ENCODE data around the gene PEX14.
"Not testable (repeated sequence)": the region's sequence is repeated elsewhere in the genome, so short reads cannot be mapped to it uniquely, and the experiment has no call there.

Gene PEX14, protein sequence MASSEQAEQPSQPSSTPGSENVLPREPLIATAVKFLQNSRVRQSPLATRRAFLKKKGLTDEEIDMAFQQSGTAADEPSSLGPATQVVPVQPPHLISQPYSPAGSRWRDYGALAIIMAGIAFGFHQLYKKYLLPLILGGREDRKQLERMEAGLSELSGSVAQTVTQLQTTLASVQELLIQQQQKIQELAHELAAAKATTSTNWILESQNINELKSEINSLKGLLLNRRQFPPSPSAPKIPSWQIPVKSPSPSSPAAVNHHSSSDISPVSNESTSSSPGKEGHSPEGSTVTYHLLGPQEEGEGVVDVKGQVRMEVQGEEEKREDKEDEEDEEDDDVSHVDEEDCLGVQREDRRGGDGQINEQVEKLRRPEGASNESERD

GRCh38 chr1:10474613-10475507 is at the start of gene PEX14:
Gene PEX14, plus strand, starts transcription at chr1:10474950. Its CDS starts 17 bp downstream, at chr1:10474967.
- peak; percentile 73 to 84 for DNase-seq

- peak in 1 of 2 experiments; percentile 37 for DNase-seq
These were observed 48.8 kb upstream of the PEX14 start for GRCh38 chr1:10425826-10426534.

GRCh38 chr1:10426535-10426848 is 48.3 kb upstream of the PEX14 start:
- not testable (repeated sequence) for DNase-seq

- no peak for DNase-seq
These were observed 45.8 kb upstream of the PEX14 start for GRCh38 chr1:10428984-10429383.

- DNase-seq = no peak
These were observed 44.9 kb upstream of the PEX14 start for GRCh38 chr1:10429868-10430215.

- DNase-seq = peak; percentile 43 to 80
These were observed 44.3 kb upstream of the PEX14 start, which contains the start of gene CENPS for GRCh38 chr1:10430216-10431069. Gene CENPS, plus strand, starts transcription at chr1:10430433. Its CDS starts 85 bp downstream, at chr1:10430518.

- peak in 1 of 2 experiments; percentile 46 for DNase-seq
These were observed 43.5 kb upstream of the PEX14 start for GRCh38 chr1:10431070-10431730.

DNA sequence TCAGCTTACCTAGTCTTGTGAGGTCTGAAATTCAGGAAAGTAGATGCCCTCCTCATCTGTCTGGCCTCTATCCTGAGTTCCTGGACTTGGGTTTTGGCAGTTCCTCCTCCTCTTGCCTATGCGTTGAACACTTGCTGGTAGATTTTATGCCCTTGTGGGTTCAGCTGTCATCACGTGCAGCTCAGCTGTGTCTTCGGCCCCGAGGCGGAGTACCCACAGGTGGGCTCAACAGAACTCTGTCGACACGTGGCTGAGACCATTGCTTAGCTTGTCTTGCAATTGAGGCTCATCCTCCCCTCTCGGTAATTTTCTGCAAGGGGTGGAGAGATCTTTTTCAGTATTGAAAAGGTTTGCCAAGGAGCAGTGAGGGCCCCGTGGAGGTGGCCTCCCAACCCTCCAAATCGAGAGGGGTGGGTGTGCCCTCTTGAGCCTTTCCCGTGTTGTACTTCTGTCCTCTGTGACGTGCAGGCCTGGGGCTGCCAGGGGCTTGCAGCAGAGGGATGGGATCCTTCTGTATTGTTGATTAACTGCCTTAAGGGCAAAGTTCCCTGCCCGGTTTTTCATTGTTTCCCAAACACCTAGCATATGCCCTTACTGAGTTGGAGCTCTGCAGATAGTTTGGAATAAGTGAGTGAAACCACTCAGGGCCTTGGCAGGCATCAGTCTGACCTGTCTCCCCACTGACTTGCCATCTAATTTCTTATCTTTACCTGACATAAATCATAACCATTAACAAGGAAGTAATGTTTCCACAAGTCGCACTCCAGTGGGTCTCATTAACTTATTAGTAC is 41.6 kb upstream of the PEX14 start:
- DNase-seq = no peak

DNA sequence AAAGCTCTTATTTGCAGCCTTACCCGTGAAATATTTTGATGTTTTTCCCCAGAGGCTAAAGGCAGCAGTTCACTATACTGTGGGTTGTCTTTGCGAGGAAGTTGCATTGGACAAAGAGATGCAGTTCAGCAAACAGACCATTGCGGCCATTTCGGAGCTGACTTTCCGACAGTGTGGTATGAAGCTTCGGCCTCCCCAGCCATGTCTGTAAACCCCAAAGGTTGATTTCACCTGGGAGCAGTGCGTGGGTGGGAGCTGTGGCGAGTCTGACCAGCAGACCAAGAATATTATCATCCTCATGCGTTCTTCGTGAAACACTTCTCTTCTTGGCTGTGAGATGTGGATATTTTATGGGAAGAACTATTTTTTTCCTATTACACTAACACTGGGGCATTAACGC is 41.0 kb upstream of the PEX14 start:
- DNase-seq = no peak

GRCh38 chr1:10434590-10434989 is 40.2 kb upstream of the PEX14 start:
- DNase-seq = no peak

- no peak for DNase-seq
These were observed 37.7 kb upstream of the PEX14 start for GRCh38 chr1:10437052-10437451.

DNA sequence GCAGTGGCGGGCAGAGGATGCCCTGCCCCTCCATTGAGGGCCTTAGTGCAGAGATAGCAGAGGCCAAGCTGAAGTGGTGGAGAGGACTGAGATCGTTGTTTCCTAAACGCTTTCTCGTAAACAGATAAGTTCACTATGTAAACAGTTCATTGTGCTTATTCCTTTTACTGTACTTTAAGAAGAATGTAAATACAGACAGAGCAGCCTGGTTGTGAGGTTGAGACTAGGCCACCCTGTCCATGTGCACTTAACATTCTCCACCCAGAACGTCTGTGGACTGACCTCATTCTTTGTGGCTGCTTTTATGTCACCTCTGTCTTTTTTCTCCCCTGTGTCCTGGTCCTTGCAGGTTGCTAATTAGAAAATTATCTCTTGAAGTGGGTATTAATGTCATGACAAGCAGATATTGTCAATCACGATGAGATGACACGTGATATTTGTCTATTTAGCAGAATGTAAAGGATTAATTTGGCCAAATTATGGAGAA is 36.0 kb upstream of the PEX14 start:
- DNase-seq = no peak

- DNase-seq = no peak
These were observed 34.4 kb upstream of the PEX14 start for GRCh38 chr1:10440305-10440704.

DNA sequence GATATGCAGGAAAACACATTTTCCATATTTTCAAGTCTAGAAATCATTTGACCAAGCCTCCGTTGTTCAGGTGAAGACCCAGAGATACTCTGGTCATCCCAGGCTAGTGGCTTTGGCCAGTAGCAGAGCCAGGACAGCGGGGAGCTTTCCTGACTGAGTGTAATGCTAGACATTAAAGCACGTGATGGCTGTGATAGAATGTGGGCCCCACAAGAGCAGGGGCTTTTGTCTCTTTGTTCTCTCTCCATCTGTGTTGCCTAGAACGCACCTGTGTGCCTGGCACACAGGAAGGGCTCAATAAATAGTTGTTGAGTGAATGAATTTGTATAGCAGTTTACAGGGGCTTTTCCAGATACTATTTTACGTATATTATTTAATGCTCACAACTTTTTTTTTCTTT is 34.0 kb upstream of the PEX14 start:
- DNase-seq = no peak

GRCh38 chr1:10444248-10444647 is 30.5 kb upstream of the PEX14 start:
- DNase-seq = no peak

GRCh38 chr1:10444795-10445397 is 29.9 kb upstream of the PEX14 start:
- no peak for DNase-seq

GRCh38 chr1:10446790-10447422 is 27.8 kb upstream of the PEX14 start:
- DNase-seq = no peak

GRCh38 chr1:10449751-10450150 is 25.0 kb upstream of the PEX14 start, which contains the start of gene CORT:
Gene CORT, plus strand, starts transcription at chr1:10450031. Its CDS starts 193 bp downstream, at chr1:10450224.
- DNase-seq = no peak

- no peak for DNase-seq
These were observed 24.5 kb upstream of the PEX14 start for GRCh38 chr1:10450156-10450814.
